ENCODE measurements around the gene NRG2. TPM values are rescaled to one million over a fixed set of nuclear protein-coding genes. Genes with fewer than 3 reads are reported as not detected.

The NRG2 gene
- total RNA-seq, 1 donor from 2014 or later: not detected

- DNase-seq (ENCODE audit: low spot score): no peak
These were observed 204.5 kb downstream of the NRG2 start for GRCh38 chr5:139838381-139839197.

GRCh38 chr5:139837711-139838380 is 205.3 kb downstream of the NRG2 start:
- no peak for DNase-seq (ENCODE audit: low spot score)

GRCh38 chr5:139836469-139837208 is 206.5 kb downstream of the NRG2 start:
- DNase-seq (ENCODE audit: low spot score): no peak

- no peak for DNase-seq (ENCODE audit: low spot score)
These were observed 207.4 kb downstream of the NRG2 start for GRCh38 chr5:139835656-139836055.

GRCh38 chr5:139833525-139833924 is 209.6 kb downstream of the NRG2 start:
- no peak for DNase-seq (ENCODE audit: low spot score)

- DNase-seq (ENCODE audit: low spot score): no peak
These were observed 211.5 kb downstream of the NRG2 start for GRCh38 chr5:139831624-139832023.

- no peak for DNase-seq (ENCODE audit: low spot score)
These were observed 213.6 kb downstream of the NRG2 start for GRCh38 chr5:139829471-139829870.

GRCh38 chr5:139828207-139828895 is 214.7 kb downstream of the NRG2 start:
- no peak for DNase-seq (ENCODE audit: low spot score)

GRCh38 chr5:139825690-139826089 is 217.4 kb downstream of the NRG2 start:
- no peak for DNase-seq (ENCODE audit: low spot score)

- no peak for DNase-seq (ENCODE audit: low spot score)
These were observed 219.2 kb downstream of the NRG2 start for GRCh38 chr5:139823757-139824355.

- no peak for DNase-seq (ENCODE audit: low spot score)
These were observed 220.3 kb downstream of the NRG2 start for GRCh38 chr5:139822553-139823425.

- no peak for DNase-seq (ENCODE audit: low spot score)
These were observed 221.1 kb downstream of the NRG2 start for GRCh38 chr5:139821806-139822552.

GRCh38 chr5:139820606-139821005 is 222.5 kb downstream of the NRG2 start:
- no peak for DNase-seq (ENCODE audit: low spot score)

GRCh38 chr5:139820130-139820529 is 223.0 kb downstream of the NRG2 start:
- DNase-seq (ENCODE audit: low spot score): no peak

- DNase-seq (ENCODE audit: low spot score): no peak
These were observed 225.1 kb downstream of the NRG2 start for GRCh38 chr5:139817970-139818369.

- no peak for DNase-seq (ENCODE audit: low spot score)
These were observed 225.7 kb downstream of the NRG2 start for GRCh38 chr5:139817362-139817761.

- DNase-seq (ENCODE audit: low spot score): no peak
These were observed 226.5 kb downstream of the NRG2 start for GRCh38 chr5:139816566-139816965.

- DNase-seq (ENCODE audit: low spot score): no peak
These were observed 228.3 kb downstream of the NRG2 start for GRCh38 chr5:139814704-139815280.

GRCh38 chr5:139814191-139814601 is 228.9 kb downstream of the NRG2 start:
- DNase-seq (ENCODE audit: low spot score): no peak
